Activated CD4-positive, alpha-beta T cell treated with anti-CD3 and anti-CD28 coated beads for 36 hours (primary cell): Measurements from ENCODE around the gene LAMA3. TPM values are rescaled to one million over a fixed set of nuclear protein-coding genes. Genes with fewer than 3 reads are reported as not detected.

ENCODE experiments used
- ATAC-seq: fragments of 200-7000 bp; cut with Tn5 transposase; one replicate; pipeline ENCODE4 v1.10.0; 2021; ENCODE audit warnings: mild to moderate bottlenecking, moderate library complexity
- CTCF ChIA-PET: fragments of 350-600 bp; sonication (Branson Sonifier 250); formaldehyde crosslinking; loops from one replicate; lab custom pipeline; 2021; ENCODE audit warnings: antibody characterized with exemption; lab: Charles Lee
- POLR2A ChIA-PET: fragments of 350-600 bp; sonication (Branson Sonifier 250); formaldehyde crosslinking; loops from one replicate; lab custom pipeline; 2021; ENCODE audit warnings: antibody characterized with exemption, inconsistent platforms; lab: Charles Lee
- DNase-seq: peaks from one replicate; pipeline ENCODE4 v3.0.0-alpha.2; 2020
- H3K27ac Mint-ChIP-seq: one replicate; pipeline ENCODE4 v1.8.0; 2021; ENCODE audit warnings: mixed read lengths
- H3K27me3 Mint-ChIP-seq: one replicate; pipeline ENCODE4 v1.8.0; 2021; ENCODE audit warnings: mixed read lengths
- H3K36me3 Mint-ChIP-seq: one replicate; pipeline ENCODE4 v1.8.0; 2021; ENCODE audit warnings: low read depth, mixed read lengths
- H3K4me1 Mint-ChIP-seq: one replicate; pipeline ENCODE4 v1.8.0; 2021; ENCODE audit warnings: mixed read lengths
- H3K4me3 Mint-ChIP-seq: one replicate; pipeline ENCODE4 v1.8.0; 2021; ENCODE audit warnings: mild to moderate bottlenecking, moderate library complexity, mixed read lengths
- H3K9me3 Mint-ChIP-seq: one replicate; pipeline ENCODE4 v1.8.0; 2021; ENCODE audit warnings: low read depth, mixed read lengths
- intact Hi-C, 2 experiments: fragments of 100-400 bp; cut with DNase I in 1 of 2; cut with micrococcal nuclease in 1 of 2; formaldehyde crosslinking; loops; one replicate each; pipeline versions ENCODE4 v1.14.2 to v1.15.1; 2022 to 2024; cut with DNase I, micrococcal nuclease
- total RNA-seq, 2 experiments: library from RNA; stranded (reverse); gene quantifications; one replicate each; pipeline ENCODE4 v1.2.3, GENCODE V29; 2021

Gene LAMA3
- total RNA-seq, 2 experiments from 2014 or later = 0.07 to 0.09 TPM

DNA sequence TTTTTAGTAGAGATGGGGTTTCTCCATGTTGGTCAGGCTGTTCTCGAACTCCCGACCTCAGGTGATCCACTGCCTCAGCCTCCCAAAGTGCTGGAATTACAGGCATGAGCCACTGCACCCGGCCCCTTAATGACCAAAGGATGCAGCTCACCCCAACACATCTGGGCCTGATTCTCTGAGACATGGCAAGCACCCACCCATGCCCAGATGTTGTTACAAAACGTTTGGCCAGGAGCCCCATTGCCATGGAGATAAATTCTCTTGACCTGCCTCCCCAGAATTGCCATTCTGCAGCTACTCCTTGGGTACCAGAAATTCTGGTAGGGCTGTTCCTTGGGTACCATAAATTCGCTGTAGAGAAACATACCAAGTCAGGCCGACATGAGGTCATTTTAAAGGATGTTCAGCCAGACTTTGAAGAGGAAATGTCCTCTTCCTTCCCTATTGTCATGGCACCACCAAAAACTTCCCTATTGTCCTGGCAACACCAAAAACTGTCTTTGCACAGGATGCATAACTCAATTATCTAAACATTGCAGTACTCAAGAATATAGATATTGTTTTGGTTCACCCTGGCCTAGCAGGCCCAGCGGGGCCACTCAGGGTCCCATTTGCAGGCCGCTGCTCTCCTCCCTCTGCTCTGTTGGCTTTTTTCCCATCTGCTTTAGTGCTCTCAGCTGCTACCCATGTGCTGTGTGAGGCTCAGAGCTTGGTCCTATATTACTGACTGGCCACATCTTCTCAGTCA lies 164.4 kb downstream of the LAMA3 start:
- no peaks in the 10 kb centered on the region for H3K27me3 Mint-ChIP-seq
- DNase-seq (no peak), ATAC-seq (no peak)
- peaks cover 3% of the 10 kb centered on the region for H3K9me3 Mint-ChIP-seq
- no peak overlapping the region for H3K27ac Mint-ChIP-seq
- POLR2A ChIA-PET = no interaction called here
- H3K4me3 Mint-ChIP-seq = no peak overlapping the region
- H3K36me3 Mint-ChIP-seq = no peaks in the 10 kb centered on the region
- H3K4me1 Mint-ChIP-seq = peaks cover 12% of the 10 kb centered on the region
- CTCF ChIA-PET = interaction anchor here (0.7 kb wide), 2 partner anchors 9 to 24 kb away, joined by 3 read pairs; no protein-coding TSS in a partner anchor
- intact Hi-C loops = no loop called here

DNA sequence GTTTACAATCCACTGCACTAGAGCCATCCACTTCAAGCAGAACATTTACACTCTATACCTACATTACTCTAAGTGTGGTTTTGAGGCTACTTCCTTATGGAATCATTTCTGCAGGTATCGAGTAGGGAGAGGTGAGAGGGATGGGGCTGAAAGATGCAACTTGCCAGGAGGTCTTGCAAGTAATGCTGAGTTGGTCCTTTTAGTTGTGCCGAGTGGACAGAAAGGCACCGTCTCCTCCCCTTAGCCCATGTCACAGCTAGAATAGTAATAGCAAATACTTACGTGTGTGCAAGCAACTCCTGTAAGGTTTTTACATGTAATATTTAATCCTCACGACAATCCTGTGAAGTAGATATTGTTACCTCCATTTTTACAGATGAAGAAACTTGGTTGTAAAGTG lies 166.5 kb downstream of the LAMA3 start:
- H3K4me3 Mint-ChIP-seq = no peak overlapping the region
- no peaks in the 10 kb centered on the region for H3K36me3 Mint-ChIP-seq
- DNase-seq = no peak
- ChIA-PET POLR2A (no interaction called here), CTCF (interaction anchor here (2.0 kb wide), 1 partner anchor 63 kb away, joined by 7 read pairs; no protein-coding TSS in a partner anchor)
- no peak for ATAC-seq
- peaks cover 3% of the 10 kb centered on the region for H3K9me3 Mint-ChIP-seq
- no peak overlapping the region for H3K27ac Mint-ChIP-seq
- intact Hi-C loops = no loop called here
- H3K4me1 Mint-ChIP-seq = peaks cover 8% of the 10 kb centered on the region
- H3K27me3 Mint-ChIP-seq = no peaks in the 10 kb centered on the region

DNA sequence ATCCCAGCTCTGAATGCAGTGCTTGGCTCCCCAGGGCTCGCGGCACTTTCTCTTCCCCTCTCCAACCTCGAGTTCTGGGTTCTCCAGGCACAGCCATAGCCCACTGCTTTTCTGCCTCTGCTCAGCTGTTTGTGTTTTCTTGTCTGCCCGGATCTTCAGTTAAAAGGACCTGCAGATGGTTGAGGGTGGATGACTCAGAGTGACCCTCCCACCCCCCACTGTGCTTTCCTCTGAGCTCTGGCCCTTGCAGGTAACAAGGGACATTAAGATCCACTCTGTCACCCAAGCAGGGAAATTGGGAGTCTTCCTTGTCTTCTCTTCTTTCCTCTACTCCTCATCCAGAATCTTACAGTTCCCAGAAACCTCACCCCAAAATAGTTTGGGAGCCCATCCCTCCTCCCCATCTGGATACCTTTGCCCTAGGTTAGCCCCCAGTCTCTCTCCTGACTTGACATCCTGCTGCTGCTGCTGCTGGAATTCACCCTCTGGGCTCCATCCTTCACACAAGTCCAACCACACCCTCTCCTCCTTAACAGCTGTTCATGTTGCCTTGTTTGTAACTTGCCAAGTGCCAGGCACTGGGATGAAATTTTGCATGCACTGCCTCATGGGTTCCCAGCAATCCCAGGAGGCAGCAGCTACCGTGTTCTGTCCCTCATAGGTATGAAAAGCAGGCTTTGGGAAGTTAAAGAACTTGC lies 167.4 kb downstream of the LAMA3 start:
- DNase-seq (no peak), ATAC-seq (no peak)
- Mint-ChIP-seq H3K27me3 (no peaks in the 10 kb centered on the region), H3K4me1 (peaks cover 11% of the 10 kb centered on the region), H3K27ac (no peak overlapping the region), H3K36me3 (no peaks in the 10 kb centered on the region), H3K9me3 (peaks cover 3% of the 10 kb centered on the region), H3K4me3 (no peak overlapping the region)
- POLR2A ChIA-PET = no interaction called here
- CTCF ChIA-PET = interaction anchor here (0.6 to 2.0 kb wide), 2 partner anchors 15 to 62 kb away, joined by 3 to 7 read pairs; no protein-coding TSS in a partner anchor
- intact Hi-C loops = no loop called here

DNA sequence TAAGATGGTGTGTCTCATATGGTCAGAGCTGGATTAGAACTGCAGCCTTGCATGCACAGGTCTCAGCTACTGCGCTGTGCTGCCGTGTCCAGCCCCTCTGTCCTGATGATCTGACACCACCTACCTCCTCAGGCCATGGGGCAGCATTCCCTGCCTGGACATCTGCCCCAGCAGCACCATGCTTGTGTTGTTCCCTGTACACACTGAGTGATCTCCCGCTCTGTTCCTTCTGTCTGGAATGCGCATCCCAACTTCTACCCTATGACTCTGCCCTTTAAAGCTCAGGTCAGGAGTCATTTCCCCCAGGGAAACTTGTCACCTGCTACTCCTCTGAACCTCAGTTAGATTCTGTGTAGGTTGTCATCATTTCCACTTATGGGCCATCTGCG lies 167.9 kb downstream of the LAMA3 start:
- Mint-ChIP-seq H3K4me1 (peaks cover 14% of the 10 kb centered on the region), H3K36me3 (no peaks in the 10 kb centered on the region), H3K9me3 (peaks cover 3% of the 10 kb centered on the region), H3K27me3 (no peaks in the 10 kb centered on the region), H3K4me3 (no peak overlapping the region), H3K27ac (no peak overlapping the region)
- intact Hi-C loops = no loop called here
- CTCF ChIA-PET = interaction anchor here (0.6 to 2.0 kb wide), 2 partner anchors 16 to 61 kb away, joined by 3 to 7 read pairs; no protein-coding TSS in a partner anchor
- no peak for DNase-seq
- POLR2A ChIA-PET = no interaction called here
- ATAC-seq = no peak

DNA sequence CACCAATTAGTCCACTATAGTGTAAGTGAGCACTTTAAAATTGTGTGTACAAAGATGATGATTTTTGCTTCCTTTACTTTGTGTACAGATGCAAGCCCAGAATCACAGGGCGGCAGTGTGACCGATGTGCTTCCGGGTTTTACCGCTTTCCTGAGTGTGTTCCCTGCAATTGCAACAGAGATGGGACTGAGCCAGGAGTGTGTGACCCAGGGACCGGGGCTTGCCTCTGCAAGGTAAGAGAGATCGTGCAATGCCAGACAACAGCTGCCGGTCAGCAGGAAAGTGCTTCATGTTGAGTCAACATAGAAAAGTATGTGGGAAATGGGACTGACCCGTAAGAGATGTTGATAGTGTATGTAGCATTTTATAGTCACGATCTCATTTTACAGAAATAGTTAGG lies 168.5 kb downstream of the LAMA3 start:
- POLR2A ChIA-PET = no interaction called here
- intact Hi-C loops = no loop called here

DNA sequence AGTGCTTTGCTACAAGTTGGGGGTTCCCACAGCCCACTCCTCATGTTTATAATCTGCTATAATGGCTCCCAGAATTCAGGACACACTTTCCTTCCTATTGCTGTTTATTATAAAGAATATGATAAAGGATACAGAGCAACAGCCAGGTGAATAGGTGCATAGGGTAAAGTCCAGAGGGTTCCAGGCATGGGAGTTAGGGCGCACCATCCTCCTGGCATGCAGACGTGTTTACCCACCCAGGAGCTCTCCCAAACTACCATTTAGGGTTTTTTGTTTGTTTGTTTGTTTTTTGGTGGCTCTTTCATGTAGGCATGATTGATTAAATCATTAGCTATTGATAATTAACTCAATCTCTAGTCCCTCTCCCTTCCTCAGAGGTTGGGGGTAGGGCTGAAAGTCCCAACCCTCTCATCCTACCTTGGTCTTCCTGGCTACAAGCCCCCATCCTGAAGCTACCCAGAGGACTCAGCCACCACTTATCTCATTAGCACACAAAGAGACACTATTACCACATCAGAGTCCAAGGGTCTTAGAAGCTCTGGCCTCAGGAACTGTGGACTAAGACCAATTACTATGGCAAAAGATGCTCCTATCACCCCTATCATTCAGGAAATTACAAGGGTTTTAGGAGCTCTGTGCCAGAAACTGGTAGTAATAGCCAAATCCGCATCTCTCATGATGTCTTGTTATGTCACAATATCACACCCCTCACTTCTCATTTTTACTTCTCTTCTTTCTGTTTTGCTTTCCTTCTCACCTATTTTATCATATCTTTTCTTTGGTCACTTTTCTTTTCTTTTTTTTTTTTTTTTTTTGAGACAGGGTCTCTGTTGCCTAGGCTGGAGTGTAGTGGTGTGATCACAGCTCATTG lies 170.4 kb downstream of the LAMA3 start:
- peaks cover 24% of the 10 kb centered on the region for H3K4me1 Mint-ChIP-seq
- H3K27ac Mint-ChIP-seq = no peak overlapping the region
- ChIA-PET POLR2A (interaction anchor here (0.6 kb wide), 1 partner anchor 331 kb away, joined by 3 read pairs; no protein-coding TSS in a partner anchor), CTCF (interaction anchor here (0.7 to 1.2 kb wide), 2 partner anchors 21 to 636 kb away, joined by 3 read pairs; no protein-coding TSS in a partner anchor)
- H3K36me3 Mint-ChIP-seq = no peaks in the 10 kb centered on the region
- H3K27me3 Mint-ChIP-seq = no peaks in the 10 kb centered on the region
- peaks cover 2% of the 10 kb centered on the region for H3K9me3 Mint-ChIP-seq
- intact Hi-C loops = no loop called here
- no peak overlapping the region for H3K4me3 Mint-ChIP-seq
- ATAC-seq (no peak), DNase-seq (no peak)

More for the DNA sequence above, 168.5 kb downstream of the LAMA3 start:
- Mint-ChIP-seq H3K4me1 (peaks cover 13% of the 10 kb centered on the region), H3K36me3 (no peaks in the 10 kb centered on the region), H3K9me3 (peaks cover under 1% of the 10 kb centered on the region), H3K27me3 (no peaks in the 10 kb centered on the region), H3K27ac (no peak overlapping the region), H3K4me3 (no peak overlapping the region)
- CTCF ChIA-PET = no interaction called here
- DNase-seq (no peak), ATAC-seq (no peak)

DNA sequence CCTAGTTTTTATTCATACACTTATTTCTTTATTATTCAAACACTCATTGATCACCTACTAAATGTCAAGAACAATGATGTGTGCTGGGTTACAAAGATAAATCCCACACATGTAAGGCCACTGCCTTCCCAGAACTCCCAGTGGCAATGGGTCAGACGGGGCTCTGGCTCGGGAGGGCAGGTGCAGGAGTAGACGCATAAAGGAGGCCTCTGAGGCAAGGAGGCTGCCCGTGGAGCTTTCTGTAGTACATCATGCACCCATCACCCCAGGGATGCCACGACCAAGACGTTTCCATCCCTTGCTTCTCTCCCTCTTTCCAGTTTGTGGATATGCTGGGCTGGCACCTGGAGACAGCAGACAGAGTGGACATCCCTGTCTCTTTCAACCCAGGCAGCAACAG lies 172.1 kb downstream of the LAMA3 start:
- ATAC-seq (no peak), DNase-seq (no peak)
- no peak overlapping the region for H3K27ac Mint-ChIP-seq
- H3K36me3 Mint-ChIP-seq = no peaks in the 10 kb centered on the region
- intact Hi-C loops = no loop called here
- H3K27me3 Mint-ChIP-seq = no peaks in the 10 kb centered on the region
- no peak overlapping the region for H3K4me3 Mint-ChIP-seq
- CTCF ChIA-PET = interaction anchor here (1.3 kb wide), 1 partner anchor 52 kb away, joined by 3 read pairs; no protein-coding TSS in a partner anchor
- peaks cover 2% of the 10 kb centered on the region for H3K9me3 Mint-ChIP-seq
- peaks cover 41% of the 10 kb centered on the region for H3K4me1 Mint-ChIP-seq
- POLR2A ChIA-PET = no interaction called here

DNA sequence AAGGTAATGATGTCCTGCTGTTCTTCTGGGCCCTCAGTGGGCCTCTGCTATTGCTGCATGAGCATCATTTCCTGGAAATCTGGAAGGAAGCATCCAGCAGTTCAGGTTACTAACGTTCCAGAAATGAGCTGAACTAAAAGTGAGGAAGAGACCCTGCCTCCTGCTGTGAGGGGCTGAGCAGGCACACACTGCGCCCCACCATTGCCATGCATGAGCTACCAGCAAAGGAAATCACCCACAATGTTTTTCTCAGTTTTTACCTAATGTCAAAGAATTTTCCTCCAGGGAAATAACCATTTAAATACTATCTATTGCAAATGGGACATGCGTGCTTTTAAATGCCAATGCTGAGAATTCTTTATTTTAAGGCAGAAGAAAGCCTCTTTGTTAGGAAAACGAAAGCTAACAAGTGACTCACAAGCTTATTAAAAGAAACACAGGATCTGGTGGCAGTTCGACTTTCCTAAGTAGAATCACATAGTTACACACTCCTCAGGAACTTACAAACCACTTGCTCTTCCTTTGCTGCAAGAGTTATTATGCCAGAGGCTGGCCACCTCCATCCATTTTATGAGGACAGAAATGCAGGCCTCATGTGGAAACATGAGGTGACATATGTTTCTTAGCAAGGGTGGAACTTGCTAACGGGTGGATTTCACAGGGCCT lies 172.7 kb downstream of the LAMA3 start:
- H3K9me3 Mint-ChIP-seq = peaks cover 2% of the 10 kb centered on the region
- intact Hi-C loops = no loop called here
- H3K4me1 Mint-ChIP-seq = peaks cover 45% of the 10 kb centered on the region
- H3K36me3 Mint-ChIP-seq = no peaks in the 10 kb centered on the region
- H3K27me3 Mint-ChIP-seq = no peaks in the 10 kb centered on the region
- H3K4me3 Mint-ChIP-seq = no peak overlapping the region
- ChIA-PET CTCF (interaction anchor here (1.1 to 1.3 kb wide), 2 partner anchors 8 to 52 kb away, joined by 3 read pairs; no protein-coding TSS in a partner anchor), POLR2A (interaction anchor here (0.6 to 0.7 kb wide), 2 partner anchors 45 to 97 kb away, joined by 3 to 4 read pairs; no protein-coding TSS in a partner anchor)
- peak overlapping the region; percentile 8 for H3K27ac Mint-ChIP-seq
- ATAC-seq = no peak
- DNase-seq = no peak

DNA sequence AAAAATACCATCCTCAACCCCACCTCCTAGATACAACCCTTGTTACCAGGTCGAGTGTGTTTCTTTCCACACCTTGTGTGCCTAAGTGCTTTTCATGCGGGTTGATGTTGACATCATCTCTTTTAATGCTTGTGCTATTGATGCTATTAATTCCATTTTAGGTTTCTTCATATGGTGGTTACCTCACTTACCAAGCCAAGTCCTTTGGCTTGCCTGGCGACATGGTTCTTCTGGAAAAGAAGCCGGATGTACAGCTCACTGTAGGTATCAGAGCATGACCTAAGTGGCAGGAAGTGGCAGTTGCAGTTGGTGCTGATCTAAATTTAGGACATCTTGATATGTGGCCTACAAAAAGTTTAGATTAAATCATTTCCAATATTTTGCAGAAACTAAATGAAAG lies 175.4 kb downstream of the LAMA3 start:
- ATAC-seq (peak; percentile 65), DNase-seq (peak; percentile 46)
- Mint-ChIP-seq H3K27me3 (no peaks in the 10 kb centered on the region), H3K4me1 (peaks cover 49% of the 10 kb centered on the region), H3K4me3 (no peak overlapping the region), H3K36me3 (no peaks in the 10 kb centered on the region), H3K9me3 (peaks cover 2% of the 10 kb centered on the region), H3K27ac (peak overlapping the region; percentile 84)
- ChIA-PET CTCF (interaction anchor here (0.6 to 1.3 kb wide), 2 partner anchors 12 to 44 kb away, joined by 3 read pairs; no protein-coding TSS in a partner anchor), POLR2A (no interaction called here)
- intact Hi-C loops = no loop called here

DNA sequence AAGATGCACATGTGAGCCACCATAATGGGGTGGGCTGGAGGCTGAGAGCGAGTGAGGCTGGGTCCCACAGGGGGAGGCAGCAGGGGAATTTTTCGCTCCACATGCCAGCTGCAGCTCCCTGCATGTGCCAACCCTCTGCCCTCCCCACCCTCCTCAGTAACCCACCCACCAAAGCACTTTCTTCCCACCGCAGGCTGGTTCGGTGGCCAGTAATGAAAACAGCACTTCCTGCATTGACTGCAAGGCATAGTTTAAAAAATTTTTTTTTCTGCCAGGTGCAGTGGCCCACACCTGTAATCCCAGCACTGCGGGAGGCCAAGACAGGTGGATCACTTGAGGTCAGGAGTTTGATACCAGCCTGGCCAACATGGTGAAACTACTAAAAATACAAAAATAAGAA lies 177.8 kb downstream of the LAMA3 start:
- H3K4me3 Mint-ChIP-seq = no peak overlapping the region
- intact Hi-C loops = no loop called here

More for the DNA sequence above, 177.8 kb downstream of the LAMA3 start:
- H3K9me3 Mint-ChIP-seq = peaks cover 2% of the 10 kb centered on the region
- no peak overlapping the region for H3K27ac Mint-ChIP-seq
- ChIA-PET POLR2A (no interaction called here), CTCF (interaction anchor here (1.8 kb wide), 1 partner anchor 52 kb away, joined by 4 read pairs; no protein-coding TSS in a partner anchor)
- no peaks in the 10 kb centered on the region for H3K27me3 Mint-ChIP-seq
- no peak for DNase-seq
- no peak for ATAC-seq
- H3K4me1 Mint-ChIP-seq = peaks cover 53% of the 10 kb centered on the region
- no peaks in the 10 kb centered on the region for H3K36me3 Mint-ChIP-seq
